ENCODE results near the gene LRMDA.

The LRMDA gene

DNA sequence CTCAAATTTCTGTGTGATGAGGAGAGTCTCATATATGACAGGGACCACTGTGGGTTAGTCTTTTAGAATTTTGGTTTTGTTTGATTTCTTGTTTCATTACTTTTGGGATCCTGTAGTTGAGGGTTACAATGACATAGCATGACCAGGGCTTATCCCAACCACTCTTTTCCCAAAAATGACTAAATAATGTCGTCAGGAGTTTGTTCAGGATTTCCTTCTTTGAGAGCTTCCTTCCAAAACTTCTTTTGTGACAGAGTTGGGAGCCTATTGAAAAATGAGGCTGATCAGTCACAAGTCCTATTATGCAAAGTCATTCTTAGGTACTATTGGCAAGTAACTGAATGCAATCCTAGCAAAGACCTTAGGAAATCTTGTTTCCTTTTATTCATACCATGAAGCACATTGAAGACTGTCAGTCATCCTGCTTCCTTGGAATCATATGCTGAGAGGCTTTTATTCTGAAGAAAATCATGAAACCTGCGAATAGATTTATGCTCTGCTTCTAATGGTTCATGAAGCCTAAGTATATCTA lies 498.3 kb downstream of the LRMDA start (continued):
- TF ChIP-seq, protein P1, sequence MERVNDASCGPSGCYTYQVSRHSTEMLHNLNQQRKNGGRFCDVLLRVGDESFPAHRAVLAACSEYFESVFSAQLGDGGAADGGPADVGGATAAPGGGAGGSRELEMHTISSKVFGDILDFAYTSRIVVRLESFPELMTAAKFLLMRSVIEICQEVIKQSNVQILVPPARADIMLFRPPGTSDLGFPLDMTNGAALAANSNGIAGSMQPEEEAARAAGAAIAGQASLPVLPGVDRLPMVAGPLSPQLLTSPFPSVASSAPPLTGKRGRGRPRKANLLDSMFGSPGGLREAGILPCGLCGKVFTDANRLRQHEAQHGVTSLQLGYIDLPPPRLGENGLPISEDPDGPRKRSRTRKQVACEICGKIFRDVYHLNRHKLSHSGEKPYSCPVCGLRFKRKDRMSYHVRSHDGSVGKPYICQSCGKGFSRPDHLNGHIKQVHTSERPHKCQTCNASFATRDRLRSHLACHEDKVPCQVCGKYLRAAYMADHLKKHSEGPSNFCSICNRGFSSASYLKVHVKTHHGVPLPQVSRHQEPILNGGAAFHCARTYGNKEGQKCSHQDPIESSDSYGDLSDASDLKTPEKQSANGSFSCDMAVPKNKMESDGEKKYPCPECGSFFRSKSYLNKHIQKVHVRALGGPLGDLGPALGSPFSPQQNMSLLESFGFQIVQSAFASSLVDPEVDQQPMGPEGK (tag by site-specific recombination; IDR thresholded peaks at IDR 0.05), result no peak
- no peak for TF ChIP-seq ZBTB7A (tag by site-specific recombination; IDR thresholded peaks at IDR 0.05; ENCODE audit: low read depth)
- TF ChIP-seq, protein P2, sequence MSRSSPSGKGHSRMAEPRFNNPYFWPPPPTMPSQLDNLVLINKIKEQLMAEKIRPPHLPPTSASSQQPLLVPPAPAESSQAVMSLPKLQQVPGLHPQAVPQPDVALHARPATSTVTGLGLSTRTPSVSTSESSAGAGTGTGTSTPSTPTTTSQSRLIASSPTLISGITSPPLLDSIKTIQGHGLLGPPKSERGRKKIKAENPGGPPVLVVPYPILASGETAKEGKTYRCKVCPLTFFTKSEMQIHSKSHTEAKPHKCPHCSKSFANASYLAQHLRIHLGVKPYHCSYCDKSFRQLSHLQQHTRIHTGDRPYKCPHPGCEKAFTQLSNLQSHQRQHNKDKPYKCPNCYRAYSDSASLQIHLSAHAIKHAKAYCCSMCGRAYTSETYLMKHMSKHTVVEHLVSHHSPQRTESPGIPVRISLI (tag by site-specific recombination; IDR thresholded peaks at IDR 0.05), result no peak
- TF ChIP-seq ZFHX2 (tag by site-specific recombination; conservative IDR thresholded peaks at IDR 0.05), result no peak
- TF ChIP-seq ZNF837 (tag by site-specific recombination; IDR thresholded peaks at IDR 0.05), result no peak
- TF ChIP-seq, protein P3, sequence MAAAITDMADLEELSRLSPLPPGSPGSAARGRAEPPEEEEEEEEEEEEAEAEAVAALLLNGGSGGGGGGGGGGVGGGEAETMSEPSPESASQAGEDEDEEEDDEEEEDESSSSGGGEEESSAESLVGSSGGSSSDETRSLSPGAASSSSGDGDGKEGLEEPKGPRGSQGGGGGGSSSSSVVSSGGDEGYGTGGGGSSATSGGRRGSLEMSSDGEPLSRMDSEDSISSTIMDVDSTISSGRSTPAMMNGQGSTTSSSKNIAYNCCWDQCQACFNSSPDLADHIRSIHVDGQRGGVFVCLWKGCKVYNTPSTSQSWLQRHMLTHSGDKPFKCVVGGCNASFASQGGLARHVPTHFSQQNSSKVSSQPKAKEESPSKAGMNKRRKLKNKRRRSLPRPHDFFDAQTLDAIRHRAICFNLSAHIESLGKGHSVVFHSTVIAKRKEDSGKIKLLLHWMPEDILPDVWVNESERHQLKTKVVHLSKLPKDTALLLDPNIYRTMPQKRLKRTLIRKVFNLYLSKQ (tag by site-specific recombination; IDR thresholded peaks at IDR 0.05; ENCODE audit: borderline replicate concordance), result no peak

DNA sequence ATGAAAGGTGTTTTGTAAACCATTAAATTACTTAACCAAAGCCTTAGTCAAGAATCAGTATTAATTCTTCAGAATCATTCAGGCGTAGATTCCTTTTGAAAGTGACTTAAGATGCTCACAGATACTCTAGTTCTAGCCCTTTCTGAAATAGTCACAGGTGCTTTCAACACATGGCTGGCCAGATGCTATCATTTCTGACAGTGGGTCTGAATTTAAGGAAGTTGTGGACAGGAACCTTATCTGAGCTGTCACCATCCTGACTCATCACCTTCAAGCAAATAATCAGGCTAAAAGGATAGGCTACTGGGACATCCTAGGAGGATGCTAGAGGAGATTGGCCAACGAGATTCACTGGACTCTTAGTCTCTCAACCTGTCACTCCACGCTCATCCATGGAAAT lies 501.5 kb downstream of the LRMDA start:
- POLR2A ChIA-PET, result no interaction called here
- H3K4me1 ChIP-seq (ENCODE audit: control insufficient read depth, insufficient read depth, low read length), result no peaks in the 10 kb centered on the region
- no peaks in the 10 kb centered on the region for H3K36me3 ChIP-seq (ENCODE audit: control insufficient read depth in 2 of 2, insufficient read depth in 1 of 2, low read length in 2 of 2)
- no peak overlapping the region for H3K27ac ChIP-seq (ENCODE audit: extremely low read depth, low read depth, low read length)
- H3K4me3 ChIP-seq (ENCODE audit: low read depth, low read length), result no peak overlapping the region
- CTCF ChIA-PET, result interaction anchor here (0.7 kb wide), 1 partner anchor 604 kb away, joined by 3 read pairs; no protein-coding TSS in a partner anchor
- no peaks in the 10 kb centered on the region for H3K9me3 ChIP-seq (ENCODE audit: control insufficient read depth, insufficient read depth, low read depth, low read length)
- TF ChIP-seq ZNF791 (tag by site-specific recombination; IDR thresholded peaks at IDR 0.05) (no peak), ZNF10 (tag by site-specific recombination; IDR thresholded peaks at IDR 0.05) (no peak), ZNF596 (tag by site-specific recombination; IDR thresholded peaks at IDR 0.05) (no peak), ZNF837 (tag by site-specific recombination; IDR thresholded peaks at IDR 0.05) (no peak), ZBTB48 (tag by site-specific recombination; IDR thresholded peaks at IDR 0.05) (no peak), ZNF114 (tag by site-specific recombination; IDR thresholded peaks at IDR 0.05) (no peak), ZNF23 (tag by site-specific recombination; IDR thresholded peaks at IDR 0.05; ENCODE audit: borderline replicate concordance) (no peak), ZNF677 (tag by site-specific recombination; IDR thresholded peaks at IDR 0.05) (no peak), ZNF600 (tag by site-specific recombination; IDR thresholded peaks at IDR 0.05) (no peak), ZNF658 (tag by site-specific recombination; IDR thresholded peaks at IDR 0.05) (no peak)
- TF ChIP-seq, protein P4, sequence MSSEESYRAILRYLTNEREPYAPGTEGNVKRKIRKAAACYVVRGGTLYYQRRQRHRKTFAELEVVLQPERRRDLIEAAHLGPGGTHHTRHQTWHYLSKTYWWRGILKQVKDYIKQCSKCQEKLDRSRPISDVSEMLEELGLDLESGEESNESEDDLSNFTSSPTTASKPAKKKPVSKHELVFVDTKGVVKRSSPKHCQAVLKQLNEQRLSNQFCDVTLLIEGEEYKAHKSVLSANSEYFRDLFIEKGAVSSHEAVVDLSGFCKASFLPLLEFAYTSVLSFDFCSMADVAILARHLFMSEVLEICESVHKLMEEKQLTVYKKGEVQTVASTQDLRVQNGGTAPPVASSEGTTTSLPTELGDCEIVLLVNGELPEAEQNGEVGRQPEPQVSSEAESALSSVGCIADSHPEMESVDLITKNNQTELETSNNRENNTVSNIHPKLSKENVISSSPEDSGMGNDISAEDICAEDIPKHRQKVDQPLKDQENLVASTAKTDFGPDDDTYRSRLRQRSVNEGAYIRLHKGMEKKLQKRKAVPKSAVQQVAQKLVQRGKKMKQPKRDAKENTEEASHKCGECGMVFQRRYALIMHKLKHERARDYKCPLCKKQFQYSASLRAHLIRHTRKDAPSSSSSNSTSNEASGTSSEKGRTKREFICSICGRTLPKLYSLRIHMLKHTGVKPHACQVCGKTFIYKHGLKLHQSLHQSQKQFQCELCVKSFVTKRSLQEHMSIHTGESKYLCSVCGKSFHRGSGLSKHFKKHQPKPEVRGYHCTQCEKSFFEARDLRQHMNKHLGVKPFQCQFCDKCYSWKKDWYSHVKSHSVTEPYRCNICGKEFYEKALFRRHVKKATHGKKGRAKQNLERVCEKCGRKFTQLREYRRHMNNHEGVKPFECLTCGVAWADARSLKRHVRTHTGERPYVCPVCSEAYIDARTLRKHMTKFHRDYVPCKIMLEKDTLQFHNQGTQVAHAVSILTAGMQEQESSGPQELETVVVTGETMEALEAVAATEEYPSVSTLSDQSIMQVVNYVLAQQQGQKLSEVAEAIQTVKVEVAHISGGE (tag by site-specific recombination; conservative IDR thresholded peaks at IDR 0.05; ENCODE audit: low read depth), result no peak
- TF ChIP-seq, protein P5, sequence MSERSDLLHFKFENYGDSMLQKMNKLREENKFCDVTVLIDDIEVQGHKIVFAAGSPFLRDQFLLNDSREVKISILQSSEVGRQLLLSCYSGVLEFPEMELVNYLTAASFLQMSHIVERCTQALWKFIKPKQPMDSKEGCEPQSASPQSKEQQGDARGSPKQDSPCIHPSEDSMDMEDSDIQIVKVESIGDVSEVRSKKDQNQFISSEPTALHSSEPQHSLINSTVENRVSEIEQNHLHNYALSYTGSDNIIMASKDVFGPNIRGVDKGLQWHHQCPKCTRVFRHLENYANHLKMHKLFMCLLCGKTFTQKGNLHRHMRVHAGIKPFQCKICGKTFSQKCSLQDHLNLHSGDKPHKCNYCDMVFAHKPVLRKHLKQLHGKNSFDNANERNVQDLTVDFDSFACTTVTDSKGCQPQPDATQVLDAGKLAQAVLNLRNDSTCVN (tag by site-specific recombination; optimal IDR thresholded peaks at IDR 0.05), result no peak
